ENCODE measurements around the gene FOXA2. TPM values are rescaled to one million over a fixed set of nuclear protein-coding genes. Genes with fewer than 3 reads are reported as not detected.

Gene FOXA2
- total RNA-seq, 2 experiments from 2014 or later = not detected

DNA sequence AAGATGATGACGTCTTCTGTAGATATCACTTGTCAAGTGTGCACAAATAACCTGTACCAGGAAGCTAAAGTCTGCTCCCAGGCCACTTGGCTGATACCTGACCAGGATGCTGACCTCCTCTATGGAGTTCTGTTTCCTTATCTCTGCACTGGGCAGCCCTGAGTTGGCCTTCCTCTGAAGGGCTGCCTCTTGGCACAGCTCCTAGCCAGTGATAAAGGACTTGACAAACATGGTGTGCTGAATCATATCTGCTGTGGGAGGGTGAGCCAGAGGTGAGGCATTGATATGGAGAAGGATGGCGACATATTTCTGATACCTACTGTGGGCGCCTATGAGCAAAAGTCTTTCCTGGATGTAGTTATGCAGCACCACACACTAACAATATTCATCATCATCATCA, 32.8 kb upstream of the FOXA2 start:
- Histone ChIP-seq H3K4me3 (ENCODE audit: low read length) (no peak overlapping the region), H3K27me3 (ENCODE audit: control insufficient read depth in 1 of 2, insufficient read depth in 2 of 2, low read length in 2 of 2) (no peaks in the 10 kb centered on the region), H3K4me1 (ENCODE audit: insufficient read depth, low read length) (no peaks in the 10 kb centered on the region), H3K27ac (ENCODE audit: low read depth in 1 of 2, low read length in 2 of 2) (no peak overlapping the region), H3K36me3 (ENCODE audit: insufficient read depth, low read length) (no peaks in the 10 kb centered on the region), H3K9me3 (ENCODE audit: control insufficient read depth in 1 of 2, insufficient read depth in 1 of 2, low read length in 2 of 2) (no peaks in the 10 kb centered on the region)
- CTCF ChIA-PET = no interaction called here
- POLR2A ChIA-PET = no interaction called here
- no peak overlapping the region for H3K27ac Mint-ChIP-seq
- H3K4me3 Mint-ChIP-seq = no peak overlapping the region
- TF ChIP-seq CTCF (IDR thresholded peaks at IDR 0.05) = no peak
- no peak for ATAC-seq (ENCODE audit: poor library complexity)
- intact Hi-C loops (cut with DNase I, micrococcal nuclease) = no loop called here
- H3K9me3 Mint-ChIP-seq = no peaks in the 10 kb centered on the region
- H3K27me3 Mint-ChIP-seq = no peaks in the 10 kb centered on the region
- no peak for DNase-seq
- H3K36me3 Mint-ChIP-seq (ENCODE audit: low read depth) = no peaks in the 10 kb centered on the region
- H3K4me1 Mint-ChIP-seq (ENCODE audit: low read depth) = no peaks in the 10 kb centered on the region

GRCh38 chr20:22616551-22616950, 32.2 kb upstream of the FOXA2 start:
- Mint-ChIP-seq H3K27me3 (no peaks in the 10 kb centered on the region), H3K4me3 (no peak overlapping the region), H3K36me3 (ENCODE audit: low read depth) (no peaks in the 10 kb centered on the region), H3K9me3 (no peaks in the 10 kb centered on the region), H3K4me1 (ENCODE audit: low read depth) (no peaks in the 10 kb centered on the region), H3K27ac (no peak overlapping the region)
- H3K27ac ChIP-seq (ENCODE audit: low read depth in 1 of 2, low read length in 2 of 2) = no peak overlapping the region
- no peaks in the 10 kb centered on the region for H3K4me1 ChIP-seq (ENCODE audit: insufficient read depth, low read length)
- no peaks in the 10 kb centered on the region for H3K9me3 ChIP-seq (ENCODE audit: control insufficient read depth in 1 of 2, insufficient read depth in 1 of 2, low read length in 2 of 2)
- intact Hi-C loops (cut with DNase I, micrococcal nuclease) = no loop called here
- ChIA-PET POLR2A (no interaction called here), CTCF (no interaction called here)
- DNase-seq = no peak
- H3K36me3 ChIP-seq (ENCODE audit: insufficient read depth, low read length) = no peaks in the 10 kb centered on the region
- no peaks in the 10 kb centered on the region for H3K27me3 ChIP-seq (ENCODE audit: control insufficient read depth in 1 of 2, insufficient read depth in 2 of 2, low read length in 2 of 2)
- TF ChIP-seq CTCF (IDR thresholded peaks at IDR 0.05) = no peak
- no peak overlapping the region for H3K4me3 ChIP-seq (ENCODE audit: low read length)
- ATAC-seq (ENCODE audit: poor library complexity) = no peak

DNA sequence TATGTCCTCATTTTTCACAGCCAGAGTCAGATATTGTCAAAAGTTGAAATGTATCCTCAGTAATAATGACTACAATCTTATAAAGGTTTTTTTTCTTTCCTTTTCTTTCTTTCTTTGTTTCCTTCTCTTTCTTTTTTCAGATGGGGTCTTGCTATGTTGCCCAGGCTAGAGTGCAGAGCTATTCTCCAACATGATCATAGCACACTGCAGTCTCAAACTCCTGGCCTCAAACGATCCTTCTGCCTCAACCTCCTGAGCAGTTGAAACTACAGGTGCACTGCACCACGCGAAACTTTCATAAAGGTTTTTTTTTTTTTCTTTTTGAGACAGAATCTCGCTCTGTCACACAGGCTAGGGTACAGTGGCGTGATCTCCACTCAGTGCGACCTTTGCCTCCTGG, 31.1 kb upstream of the FOXA2 start:
- no peaks in the 10 kb centered on the region for H3K9me3 Mint-ChIP-seq
- Histone ChIP-seq H3K36me3 (ENCODE audit: insufficient read depth, low read length) (no peaks in the 10 kb centered on the region), H3K4me1 (ENCODE audit: insufficient read depth, low read length) (no peaks in the 10 kb centered on the region), H3K27ac (ENCODE audit: low read depth in 1 of 2, low read length in 2 of 2) (no peak overlapping the region), H3K9me3 (ENCODE audit: control insufficient read depth in 1 of 2, insufficient read depth in 1 of 2, low read length in 2 of 2) (peaks cover 0 to 1% of the 10 kb centered on the region in 2 experiments), H3K27me3 (ENCODE audit: control insufficient read depth in 1 of 2, insufficient read depth in 2 of 2, low read length in 2 of 2) (no peaks in the 10 kb centered on the region), H3K4me3 (ENCODE audit: low read length) (no peak overlapping the region)
- intact Hi-C loops (cut with DNase I, micrococcal nuclease) = no loop called here
- no peak for TF ChIP-seq CTCF (IDR thresholded peaks at IDR 0.05)
- CTCF ChIA-PET = no interaction called here
- POLR2A ChIA-PET = no interaction called here
- H3K4me3 Mint-ChIP-seq = no peak overlapping the region
- H3K4me1 Mint-ChIP-seq (ENCODE audit: low read depth) = no peaks in the 10 kb centered on the region
- H3K36me3 Mint-ChIP-seq (ENCODE audit: low read depth) = no peaks in the 10 kb centered on the region
- DNase-seq (no peak), ATAC-seq (ENCODE audit: poor library complexity) (no peak)
- H3K27me3 Mint-ChIP-seq = no peaks in the 10 kb centered on the region
- H3K27ac Mint-ChIP-seq = no peak overlapping the region

Data from CD4-positive, alpha-beta T cell (primary cell).